Measurements from ENCODE around the gene BSG. TPM values are rescaled to one million over a fixed set of nuclear protein-coding genes. Genes with fewer than 3 reads are reported as not detected.

BSG gene
- total RNA-seq, 1 donor from 2014 or later, result 816 TPM

GRCh38 chr19:536031-536880, 36.1 kb upstream of the BSG start:
- H3K27me3 Mint-ChIP-seq (ENCODE audit: unreplicated experiment), result no peaks in the 10 kb centered on the region
- H3K4me1 Mint-ChIP-seq (ENCODE audit: unreplicated experiment), result peaks cover 17% of the 10 kb centered on the region
- H3K4me3 Mint-ChIP-seq (ENCODE audit: unreplicated experiment), result no peak overlapping the region
- no peak overlapping the region for H3K27ac Mint-ChIP-seq (ENCODE audit: unreplicated experiment)
- DNase-seq (ENCODE audit: extremely low spot score, unreplicated experiment), result no peak
- TF ChIP-seq CTCF (IDR thresholded peaks at IDR 0.05), result no peak
- peaks cover 8% of the 10 kb centered on the region for H3K36me3 Mint-ChIP-seq (ENCODE audit: unreplicated experiment)
- no peaks in the 10 kb centered on the region for H3K9me3 Mint-ChIP-seq (ENCODE audit: unreplicated experiment)

- Mint-ChIP-seq H3K27me3 (ENCODE audit: unreplicated experiment) (no peaks in the 10 kb centered on the region), H3K36me3 (ENCODE audit: unreplicated experiment) (peaks cover 8% of the 10 kb centered on the region), H3K27ac (ENCODE audit: unreplicated experiment) (no peak overlapping the region), H3K4me1 (ENCODE audit: unreplicated experiment) (peaks cover 17% of the 10 kb centered on the region), H3K9me3 (ENCODE audit: unreplicated experiment) (no peaks in the 10 kb centered on the region), H3K4me3 (ENCODE audit: unreplicated experiment) (no peak overlapping the region)
- DNase-seq (ENCODE audit: extremely low spot score, unreplicated experiment), result no peak
- no peak for TF ChIP-seq CTCF (IDR thresholded peaks at IDR 0.05)
Observed at GRCh38 chr19:536881-537404, 35.5 kb upstream of the BSG start.

- Mint-ChIP-seq H3K36me3 (ENCODE audit: unreplicated experiment) (peaks cover 12% of the 10 kb centered on the region), H3K27ac (ENCODE audit: unreplicated experiment) (no peak overlapping the region), H3K4me3 (ENCODE audit: unreplicated experiment) (no peak overlapping the region), H3K4me1 (ENCODE audit: unreplicated experiment) (peaks cover 8% of the 10 kb centered on the region), H3K9me3 (ENCODE audit: unreplicated experiment) (no peaks in the 10 kb centered on the region), H3K27me3 (ENCODE audit: unreplicated experiment) (no peaks in the 10 kb centered on the region)
- no peak for DNase-seq (ENCODE audit: extremely low spot score, unreplicated experiment)
- TF ChIP-seq CTCF (IDR thresholded peaks at IDR 0.05), result no peak
Observed at GRCh38 chr19:538641-539428, 33.6 kb upstream of the BSG start.

GRCh38 chr19:539429-540030, 32.9 kb upstream of the BSG start:
- Mint-ChIP-seq H3K4me1 (ENCODE audit: unreplicated experiment) (peaks cover 3% of the 10 kb centered on the region), H3K4me3 (ENCODE audit: unreplicated experiment) (no peak overlapping the region), H3K27ac (ENCODE audit: unreplicated experiment) (no peak overlapping the region), H3K9me3 (ENCODE audit: unreplicated experiment) (no peaks in the 10 kb centered on the region), H3K36me3 (ENCODE audit: unreplicated experiment) (peaks cover 12% of the 10 kb centered on the region), H3K27me3 (ENCODE audit: unreplicated experiment) (no peaks in the 10 kb centered on the region)
- DNase-seq (ENCODE audit: extremely low spot score, unreplicated experiment), result no peak
- TF ChIP-seq CTCF (IDR thresholded peaks at IDR 0.05), result no peak
